Vagina (tissue), 2 donors: Measurements from ENCODE around the gene LRG1.

Experiments used
- POLR2A ChIP-seq, 2 donors: fragments of 450-650 bp; IDR thresholded peaks; one replicate each; pipeline ENCODE4 v1.6.1; 2017; ENCODE audit warnings: antibody characterized with exemption in 2 of 2, mild to moderate bottlenecking in 2 of 2, moderate library complexity in 2 of 2
- TF ChIP-seq, protein P1 (sequence below), 3 experiments: fragments of 450-650 bp in 2 of 3; fragments of 200-600 bp in 1 of 3; sonication (generic) in 1 of 3; IDR thresholded peaks; one replicate each; pipeline ENCODE4 v1.5.1; 2017 to 2019; ENCODE audit warnings: antibody characterized with exemption in 3 of 3, mild to moderate bottlenecking in 2 of 3, moderate library complexity in 2 of 3

GRCh38 chr19:4503825-4504170, 36.0 kb downstream of the LRG1 start:
- TF ChIP-seq, protein P1, sequence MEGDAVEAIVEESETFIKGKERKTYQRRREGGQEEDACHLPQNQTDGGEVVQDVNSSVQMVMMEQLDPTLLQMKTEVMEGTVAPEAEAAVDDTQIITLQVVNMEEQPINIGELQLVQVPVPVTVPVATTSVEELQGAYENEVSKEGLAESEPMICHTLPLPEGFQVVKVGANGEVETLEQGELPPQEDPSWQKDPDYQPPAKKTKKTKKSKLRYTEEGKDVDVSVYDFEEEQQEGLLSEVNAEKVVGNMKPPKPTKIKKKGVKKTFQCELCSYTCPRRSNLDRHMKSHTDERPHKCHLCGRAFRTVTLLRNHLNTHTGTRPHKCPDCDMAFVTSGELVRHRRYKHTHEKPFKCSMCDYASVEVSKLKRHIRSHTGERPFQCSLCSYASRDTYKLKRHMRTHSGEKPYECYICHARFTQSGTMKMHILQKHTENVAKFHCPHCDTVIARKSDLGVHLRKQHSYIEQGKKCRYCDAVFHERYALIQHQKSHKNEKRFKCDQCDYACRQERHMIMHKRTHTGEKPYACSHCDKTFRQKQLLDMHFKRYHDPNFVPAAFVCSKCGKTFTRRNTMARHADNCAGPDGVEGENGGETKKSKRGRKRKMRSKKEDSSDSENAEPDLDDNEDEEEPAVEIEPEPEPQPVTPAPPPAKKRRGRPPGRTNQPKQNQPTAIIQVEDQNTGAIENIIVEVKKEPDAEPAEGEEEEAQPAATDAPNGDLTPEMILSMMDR (IDR thresholded peaks at IDR 0.05): no peak
- TF ChIP-seq POLR2A (IDR thresholded peaks at IDR 0.05): no peak
